ENCODE measurements around the gene RPL36.
"Not testable (repeated sequence)": the region's sequence is repeated elsewhere in the genome, so short reads cannot be mapped to it uniquely, and the experiment has no call there.

RPL36 gene

DNA sequence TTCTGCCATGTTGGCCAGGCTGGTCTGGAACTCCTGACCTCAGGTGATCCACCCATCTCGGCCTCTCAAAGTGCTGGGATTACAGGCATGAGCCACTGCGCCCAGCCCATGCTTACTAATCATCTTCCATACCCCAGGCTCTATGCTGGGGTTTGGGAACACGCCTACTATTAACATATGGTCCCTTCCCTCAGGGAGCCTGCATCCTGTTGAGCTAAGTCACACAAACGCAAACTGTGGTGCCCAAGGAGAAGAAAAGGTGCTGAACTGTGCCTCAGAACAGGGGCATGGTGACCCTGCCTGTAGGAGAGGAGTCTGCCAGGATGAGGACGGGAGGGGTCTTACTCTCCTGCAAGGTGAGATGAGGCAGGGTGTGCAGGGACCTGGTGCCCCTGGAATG lies 15.4 kb upstream of the RPL36 start:
- no peak for DNase-seq (ENCODE audit: low read depth)

GRCh38 chr19:5676105-5676771 lies 13.9 kb upstream of the RPL36 start:
- no peak for DNase-seq (ENCODE audit: low read depth)

GRCh38 chr19:5676772-5677105 lies 13.4 kb upstream of the RPL36 start:
- no peak for DNase-seq (ENCODE audit: low read depth)

DNA sequence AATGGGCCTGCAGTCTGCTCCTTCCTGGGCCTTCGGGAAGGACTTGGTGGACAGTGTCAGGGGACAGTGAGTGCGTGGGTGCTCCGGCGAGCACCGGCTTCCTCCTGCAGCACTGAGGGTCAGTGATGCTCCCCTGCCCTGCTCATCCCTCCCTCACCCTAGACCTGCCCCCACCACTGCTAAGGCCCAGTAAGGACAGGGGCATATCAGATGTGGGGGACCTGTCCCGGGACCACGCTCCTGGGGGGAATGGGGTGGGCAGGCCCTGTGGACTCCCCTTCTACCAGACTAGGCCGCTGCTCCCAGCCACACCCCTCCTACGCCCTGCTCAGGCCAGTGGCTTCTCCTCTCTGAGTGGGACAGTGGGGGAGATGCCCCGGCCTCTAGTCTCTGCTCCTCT lies 13.0 kb upstream of the RPL36 start:
- no peak for DNase-seq (ENCODE audit: low read depth)

- DNase-seq (ENCODE audit: low read depth), result no peak
These were observed 12.5 kb upstream of the RPL36 start for GRCh38 chr19:5677580-5677979.

DNA sequence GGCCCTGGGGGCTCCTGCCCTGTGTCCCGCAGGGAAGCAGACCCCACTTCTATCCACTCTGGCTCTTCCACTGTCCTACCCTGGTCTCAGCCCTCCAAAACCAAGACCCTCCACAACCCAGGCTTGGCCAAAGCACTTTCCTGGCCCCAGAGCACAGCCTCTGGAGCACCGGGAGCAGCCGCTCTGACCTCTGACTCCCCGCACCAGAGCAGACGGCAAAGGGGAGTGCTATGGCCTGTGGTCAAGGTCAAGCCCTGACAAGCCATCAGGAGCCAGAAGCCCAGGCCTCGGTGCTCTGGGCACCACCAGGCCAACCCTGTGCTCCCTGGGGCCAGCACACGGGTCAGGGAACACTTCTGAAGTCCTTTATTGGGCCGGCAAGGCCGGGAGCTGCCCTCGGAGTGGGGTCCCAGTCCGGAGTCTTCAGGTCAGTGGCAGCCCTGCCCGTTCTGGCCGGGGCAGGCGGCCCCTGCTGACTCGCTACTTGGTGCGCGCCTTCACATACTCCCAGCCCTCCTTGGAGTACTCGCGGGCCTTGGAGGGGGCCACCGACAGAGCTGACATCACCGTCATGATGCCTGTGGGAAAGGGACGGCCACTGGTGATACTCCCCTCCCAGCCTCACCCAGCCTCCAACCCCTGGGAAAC lies 11.9 kb upstream of the RPL36 start:
- DNase-seq (ENCODE audit: low read depth), result no peak

DNA sequence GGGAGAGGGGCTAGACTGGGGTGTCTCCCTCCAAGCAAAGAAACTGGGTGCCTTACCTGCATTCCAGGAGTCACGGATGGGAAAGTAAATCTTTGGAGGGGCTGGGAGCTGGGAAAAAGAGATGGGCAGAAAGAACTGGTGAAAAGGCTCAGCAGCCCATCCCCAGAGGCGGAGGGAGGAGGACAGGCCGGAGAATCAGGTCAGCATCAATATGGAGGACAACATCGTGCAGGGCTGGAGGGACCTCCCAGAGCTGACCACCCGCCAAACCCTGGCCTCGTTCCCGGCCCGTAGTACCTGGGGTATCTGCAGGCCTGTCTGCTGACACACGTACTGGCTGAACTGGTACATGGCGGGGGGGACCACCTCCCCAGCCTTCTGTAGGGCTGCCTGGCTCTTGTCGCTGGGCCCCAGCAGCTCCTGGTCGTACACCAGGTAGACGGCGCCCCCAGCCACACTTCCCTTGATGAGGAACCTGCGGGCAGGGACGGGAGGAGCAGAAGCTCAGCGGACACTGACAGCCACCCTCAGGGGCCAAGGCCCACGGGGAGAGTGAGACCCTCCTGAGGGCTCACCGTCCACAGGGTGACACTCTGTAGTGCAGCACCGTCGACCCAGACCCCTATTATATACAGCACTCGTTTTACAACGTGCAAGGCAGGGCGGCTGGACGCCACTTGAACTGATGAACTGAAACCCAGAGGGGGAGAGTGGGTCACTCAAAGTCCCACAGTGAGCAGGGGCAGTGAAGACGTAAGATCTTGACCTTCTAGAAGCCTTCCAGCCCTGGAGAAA lies 10.6 kb upstream of the RPL36 start:
- DNase-seq (ENCODE audit: low read depth), result no peak

GRCh38 chr19:5680084-5680436 lies 10.0 kb upstream of the RPL36 start:
- DNase-seq (ENCODE audit: low read depth), result peak; percentile 28

GRCh38 chr19:5680437-5681368 lies 9.4 kb upstream of the RPL36 start, which contains the start of the genes HSD11B1L and MICOS13:
Gene HSD11B1L (plus strand): TSS chr19:5681027. CDS start chr19:5684833, 3,806 bp downstream.
Gene MICOS13 (minus strand): TSS chr19:5680516. CDS start chr19:5680486, 30 bp downstream.
- peak; percentile 99 for DNase-seq (ENCODE audit: low read depth)

DNA sequence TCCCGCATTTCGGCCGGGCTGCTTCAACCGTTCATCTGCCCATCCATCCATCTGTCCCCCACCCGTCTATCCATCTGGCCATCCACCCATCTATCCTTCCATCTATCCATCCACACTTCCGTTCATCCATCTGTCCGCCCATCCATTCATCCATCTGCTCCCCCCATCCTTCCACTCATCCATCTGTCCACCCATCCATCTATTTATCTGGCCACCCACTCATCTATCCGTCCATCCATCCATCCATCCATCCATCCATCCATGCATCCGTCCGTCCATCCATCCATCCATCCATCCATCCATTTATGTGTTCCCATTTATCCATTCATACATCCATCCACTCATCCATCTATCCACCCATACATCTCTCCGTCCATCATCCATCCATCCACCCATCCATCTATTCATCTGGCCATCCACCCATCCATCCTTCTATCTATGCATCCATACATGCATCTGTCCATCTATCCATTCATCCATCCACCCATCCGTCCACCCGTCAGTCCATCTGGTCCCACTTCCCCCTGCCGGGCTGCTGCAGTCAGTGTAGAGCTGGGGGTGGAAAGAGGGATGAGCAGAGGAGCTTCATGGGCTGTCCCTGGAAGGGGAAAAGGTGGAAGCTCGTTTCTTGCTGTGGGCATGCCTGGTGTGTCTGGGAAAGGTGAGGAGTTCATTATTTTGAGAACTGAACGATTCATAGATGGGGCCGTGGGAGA lies 8.5 kb upstream of the RPL36 start:
- DNase-seq (ENCODE audit: low read depth), result no peak

DNA sequence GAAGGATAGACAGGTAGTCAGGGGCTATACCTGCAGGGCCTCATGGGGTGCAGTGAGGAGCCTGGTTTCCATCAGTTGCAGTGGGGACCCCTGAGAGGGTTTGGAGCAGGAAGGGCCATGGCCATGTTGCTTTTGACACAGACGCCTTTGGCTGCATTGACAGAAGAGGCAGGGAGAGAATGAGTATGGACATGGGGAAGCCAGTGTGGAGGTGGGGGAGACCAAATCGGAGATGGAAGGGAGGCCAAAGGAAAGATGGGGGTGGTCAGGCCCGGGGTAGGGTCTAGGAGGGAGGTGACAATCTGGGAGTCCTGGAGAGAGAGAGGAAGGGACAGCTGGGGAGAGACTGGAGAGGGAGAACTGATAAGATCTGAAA lies 8.0 kb upstream of the RPL36 start:
- no peak for DNase-seq (ENCODE audit: low read depth)

DNA sequence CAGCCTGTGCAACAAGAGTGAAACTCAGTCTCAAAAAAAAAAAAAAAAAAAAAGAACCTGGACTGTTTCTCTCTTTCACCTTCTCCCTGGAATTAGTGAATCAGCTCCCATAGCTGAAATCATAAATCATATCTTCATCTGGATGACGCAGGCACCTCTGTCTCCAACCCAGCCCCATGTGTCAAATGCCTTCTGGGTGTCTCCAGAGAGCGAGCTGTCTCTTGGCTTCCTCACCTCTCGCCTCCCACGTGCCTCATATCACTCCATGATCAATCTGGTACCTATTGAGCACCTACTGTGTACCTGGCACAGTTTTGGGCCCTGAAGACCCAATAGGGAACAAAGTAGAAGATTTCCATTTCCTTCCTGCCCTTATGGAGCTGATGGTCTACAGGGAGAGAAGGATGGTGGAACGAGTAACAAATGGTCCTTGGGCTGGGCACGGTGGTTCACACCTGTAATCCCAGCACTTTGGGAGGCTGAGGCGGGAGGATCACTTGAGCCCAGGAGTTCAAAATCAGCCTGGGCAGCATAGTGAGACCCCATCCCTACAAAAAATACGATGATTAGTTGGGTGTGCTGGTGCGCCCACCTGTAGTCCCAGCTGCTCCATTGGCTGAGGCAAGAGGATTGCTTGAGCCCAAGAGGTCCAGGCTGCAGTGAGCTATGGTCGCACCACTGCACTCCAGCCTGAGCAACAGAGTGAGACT lies 6.8 kb upstream of the RPL36 start:
- DNase-seq (ENCODE audit: low read depth), result no peak

- DNase-seq (ENCODE audit: low read depth), result no peak
These were observed 5.2 kb upstream of the RPL36 start for GRCh38 chr19:5684694-5685430.

DNA sequence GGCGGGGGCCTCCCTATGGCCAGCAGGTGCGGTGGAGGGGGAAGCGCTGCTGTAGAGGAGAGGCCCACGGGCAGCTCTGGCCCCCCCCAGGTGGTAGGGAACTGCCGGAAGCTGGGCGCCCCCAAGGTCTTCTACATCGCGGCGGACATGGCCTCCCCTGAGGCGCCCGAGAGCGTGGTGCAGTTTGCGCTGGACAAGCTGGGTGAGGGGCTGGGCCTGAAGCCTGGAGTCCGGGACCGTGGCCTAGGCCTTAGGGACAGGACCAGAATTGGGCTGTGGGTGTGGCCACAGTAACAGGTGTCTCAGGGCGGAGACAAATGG lies 3.8 kb upstream of the RPL36 start:
- DNase-seq (ENCODE audit: low read depth), result no peak

- peak; percentile 89 for DNase-seq (ENCODE audit: low read depth)
These were observed 3.3 kb upstream of the RPL36 start for GRCh38 chr19:5686647-5687359.

DNA sequence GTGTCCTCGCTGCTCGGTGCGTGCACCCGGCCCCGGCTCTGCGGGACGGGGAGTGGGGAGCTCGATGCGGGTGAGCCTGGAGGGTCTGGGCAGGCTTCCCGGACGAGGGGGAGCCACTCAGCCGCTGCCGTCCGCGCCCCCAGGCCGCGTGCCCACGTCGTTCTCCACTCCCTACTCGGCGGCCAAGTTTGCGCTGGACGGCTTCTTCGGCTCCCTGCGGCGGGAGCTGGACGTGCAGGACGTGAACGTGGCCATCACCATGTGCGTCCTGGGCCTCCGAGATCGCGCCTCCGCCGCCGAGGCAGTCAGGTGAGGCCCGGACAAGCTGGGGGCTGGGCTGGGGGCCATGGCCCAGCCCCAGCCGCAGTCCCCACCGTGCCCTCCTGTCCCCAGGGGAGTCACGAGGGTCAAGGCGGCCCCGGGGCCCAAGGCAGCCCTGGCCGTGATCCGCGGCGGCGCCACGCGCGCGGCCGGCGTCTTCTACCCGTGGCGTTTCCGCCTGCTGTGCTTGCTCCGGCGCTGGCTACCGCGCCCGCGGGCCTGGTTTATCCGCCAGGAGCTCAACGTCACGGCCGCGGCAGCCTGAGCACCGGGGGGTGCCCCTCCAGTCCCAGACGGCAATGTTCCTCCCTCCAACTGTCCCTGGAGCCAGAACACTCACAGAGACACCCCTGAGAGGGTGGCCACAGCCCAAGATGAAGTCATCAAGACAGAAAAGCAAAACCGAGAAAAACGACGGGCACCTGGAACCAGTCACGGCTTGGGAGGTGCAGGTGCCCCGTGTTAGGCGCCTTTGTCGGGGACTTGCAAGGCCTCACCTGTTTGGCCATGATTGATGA lies 2.5 kb upstream of the RPL36 start:
- DNase-seq (ENCODE audit: low read depth), result no peak

DNA sequence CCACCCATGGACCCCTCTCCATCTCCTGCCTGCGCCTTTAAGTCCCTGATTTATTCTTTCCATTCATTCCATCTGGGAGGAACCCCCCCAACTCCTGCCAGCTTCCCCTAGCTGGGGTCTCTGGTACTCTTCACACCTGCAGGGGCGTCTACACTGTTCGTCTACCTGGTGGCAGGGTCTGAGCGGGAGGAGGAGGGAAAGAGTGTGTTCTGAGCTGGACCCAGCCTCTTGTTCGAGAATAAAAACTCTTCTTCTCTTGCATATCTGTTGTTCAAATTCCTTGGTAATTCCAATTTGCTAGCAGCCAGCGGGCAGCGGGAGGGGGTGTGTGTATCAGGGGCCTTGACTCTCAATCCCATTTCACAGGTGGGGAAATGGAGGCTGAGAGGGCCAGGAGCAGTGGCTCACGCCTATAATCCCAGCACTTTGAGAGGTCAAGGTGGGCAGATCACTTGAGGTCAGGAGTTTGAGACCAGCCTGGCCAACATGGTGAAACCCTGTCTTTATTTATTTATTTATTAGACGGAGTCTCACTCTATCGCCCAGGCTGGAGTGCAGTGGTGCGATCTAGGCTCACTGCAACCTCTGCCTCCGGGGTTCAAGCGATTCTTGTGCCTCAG lies 1.7 kb upstream of the RPL36 start:
- not testable (repeated sequence) for DNase-seq (ENCODE audit: low read depth)

Measured in fibroblast of gingiva (primary cell).